ENCODE results near the gene SLC22A23.

GRCh38 chr6:3237761-3238662, 218.8 kb downstream of the SLC22A23 start:
- TF ChIP-seq POLR2AphosphoS5 (IDR thresholded peaks at IDR 0.05; ENCODE audit: borderline replicate concordance, low read depth, low read length) (no peak), EZH2 (IDR thresholded peaks at IDR 0.05) (no peak), FOXP2 (optimal IDR thresholded peaks at IDR 0.05; ENCODE audit: control extremely low read depth, extremely low read length, insufficient read depth) (no peak)

Measured in SK-N-MC (cell line).